HG03175 (cell line): ENCODE results near the gene TNFAIP1.
"Not testable (repeated sequence)": the region's sequence is repeated elsewhere in the genome, so short reads cannot be mapped to it uniquely, and the experiment has no call there.

Source experiments
- ATAC-seq: cut with Tn5 transposase; IDR thresholded peaks from one replicate; pipeline ENCODE4 v1.9.1; 2021; ENCODE audit warnings: mild to moderate bottlenecking, moderate library complexity; ENCODE audit not compliant: unreplicated experiment

The TNFAIP1 gene

GRCh38 chr17:28324267-28324745 lies 11.3 kb upstream of the TNFAIP1 start:
- ATAC-seq, result no peak

DNA sequence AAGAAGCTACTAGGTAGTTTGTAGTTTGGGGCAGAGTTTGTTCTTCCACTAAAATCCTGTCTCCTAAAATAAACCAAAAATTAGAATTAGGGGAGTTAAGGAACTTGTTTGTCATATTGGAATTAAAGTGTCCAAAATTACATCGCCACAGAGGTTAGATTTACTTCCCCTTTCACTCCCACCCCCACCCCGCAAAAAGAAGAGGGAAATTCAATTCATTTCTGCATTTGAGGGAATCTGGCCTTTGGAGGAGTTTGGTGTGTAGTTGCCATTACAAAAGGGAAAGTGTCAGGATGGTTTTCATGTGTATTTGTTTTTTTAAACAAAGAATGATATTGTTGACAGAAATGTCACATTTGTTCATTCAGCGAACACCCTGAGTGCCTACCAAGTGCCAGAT lies 10.8 kb upstream of the TNFAIP1 start:
- no peak for ATAC-seq

GRCh38 chr17:28325211-28325610 lies 10.3 kb upstream of the TNFAIP1 start:
- no peak for ATAC-seq

GRCh38 chr17:28326114-28326513 lies 9.4 kb upstream of the TNFAIP1 start:
- no peak for ATAC-seq

- ATAC-seq, result no peak
Observed at GRCh38 chr17:28327031-28327607, 8.4 kb upstream of the TNFAIP1 start.

- no peak for ATAC-seq
Observed at GRCh38 chr17:28327709-28328108, 7.9 kb upstream of the TNFAIP1 start.

DNA sequence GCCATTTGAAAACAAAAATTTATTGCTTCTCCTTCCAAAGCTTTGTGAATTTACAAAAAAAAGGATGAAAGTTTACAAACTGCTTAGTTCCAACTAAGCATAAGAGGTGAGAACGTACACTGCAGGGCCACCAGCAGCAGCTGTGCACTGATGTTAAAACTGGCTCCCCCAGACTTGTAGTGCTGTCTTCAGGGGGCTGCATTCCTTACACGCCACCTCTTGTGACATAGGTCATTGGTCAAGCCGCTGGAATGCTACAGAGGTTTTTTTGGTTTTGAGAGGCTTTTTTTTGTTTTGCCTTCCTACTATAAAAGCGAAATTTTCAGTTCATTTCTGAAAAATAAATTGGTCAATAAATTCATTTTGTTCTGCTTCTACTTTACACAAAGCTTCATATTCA lies 7.2 kb upstream of the TNFAIP1 start:
- ATAC-seq, result no peak

DNA sequence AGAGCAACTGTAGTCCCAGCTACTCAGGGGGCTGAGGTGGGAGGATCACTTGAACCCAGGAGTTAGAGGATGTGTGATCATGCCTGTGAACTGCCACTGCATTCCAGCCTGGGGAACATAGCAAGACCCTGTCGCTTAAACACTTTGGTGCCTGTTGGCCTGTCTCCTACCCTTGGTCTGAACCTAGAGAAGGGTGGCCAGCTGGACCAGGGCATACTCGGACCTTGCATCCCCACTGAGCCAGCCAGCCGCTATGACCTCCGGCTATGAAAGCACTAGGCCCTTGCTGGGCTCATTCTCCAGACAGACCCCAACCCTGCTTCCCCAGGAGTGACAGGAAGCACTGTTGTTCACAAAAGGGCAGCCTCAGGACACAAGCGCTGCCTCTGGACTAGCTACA lies 4.9 kb upstream of the TNFAIP1 start:
- no peak for ATAC-seq

- no peak for ATAC-seq
Observed at GRCh38 chr17:28331891-28332420, 3.6 kb upstream of the TNFAIP1 start.

- ATAC-seq, result no peak
Observed at GRCh38 chr17:28333083-28333746, 2.3 kb upstream of the TNFAIP1 start.

- ATAC-seq, result no peak
Observed at GRCh38 chr17:28334171-28334570, 1.4 kb upstream of the TNFAIP1 start.

- no peak for ATAC-seq
Observed at GRCh38 chr17:28334666-28335200, 828 bp upstream of the TNFAIP1 start.

- ATAC-seq, result no peak
Observed at GRCh38 chr17:28335959-28336871, 654 bp downstream of the TNFAIP1 start.

DNA sequence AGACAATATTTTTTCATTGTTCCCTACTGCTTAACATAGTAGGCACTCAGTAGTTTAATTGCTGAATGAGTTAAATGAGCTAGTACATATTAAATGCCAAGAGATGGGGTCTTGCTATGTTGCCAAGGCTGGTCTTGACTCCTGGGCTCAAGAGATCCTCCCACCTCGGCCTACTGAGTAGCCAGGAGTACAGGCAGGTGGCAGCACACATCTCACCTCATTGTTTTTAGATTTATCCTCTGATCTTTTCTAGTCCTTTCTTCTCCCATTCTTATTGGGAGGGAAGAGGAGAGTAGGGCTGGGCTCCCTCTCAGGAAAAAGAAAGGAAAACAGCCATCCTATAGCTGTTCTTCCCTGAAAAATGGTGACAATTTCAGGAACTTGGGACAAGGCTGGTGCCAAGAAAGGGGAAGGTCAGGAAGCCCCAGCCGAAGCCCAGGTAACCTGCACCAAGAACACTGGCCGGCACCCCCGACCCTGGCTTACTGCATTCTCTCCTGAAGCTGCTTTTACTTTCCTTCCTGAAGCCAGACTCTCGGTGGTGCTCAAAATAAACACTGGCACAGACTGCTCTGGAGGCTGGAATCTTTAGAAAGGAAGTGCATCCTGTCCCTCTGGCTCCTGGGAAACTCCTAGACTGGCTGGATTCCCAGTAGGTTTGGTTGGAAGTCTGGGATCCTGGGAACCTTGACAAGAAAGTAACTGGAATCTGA lies 2.7 kb downstream of the TNFAIP1 start:
- no peak for ATAC-seq

DNA sequence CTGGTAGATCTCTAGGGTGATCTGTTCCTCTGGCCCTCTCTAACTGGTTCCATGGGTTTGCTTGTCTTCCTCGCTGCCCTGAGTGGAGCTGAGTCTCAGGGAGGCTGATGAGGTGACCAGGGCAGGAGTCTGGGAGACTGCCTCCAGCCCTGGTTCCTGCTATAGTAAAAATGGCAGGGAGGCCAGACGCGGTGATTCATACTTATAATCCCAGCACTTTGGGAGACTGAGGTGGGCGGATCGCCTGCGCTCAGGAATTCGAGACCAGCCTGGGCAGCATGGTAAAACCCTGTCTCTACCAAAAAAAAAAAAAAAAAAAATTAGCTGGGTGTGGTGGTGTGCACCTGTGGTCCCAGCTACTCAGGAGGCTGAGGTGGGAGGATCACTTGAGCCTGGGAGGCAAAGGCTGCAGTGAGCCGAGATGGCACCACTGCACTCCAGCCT lies 3.2 kb downstream of the TNFAIP1 start:
- ATAC-seq, result not testable (repeated sequence)

GRCh38 chr17:28339431-28339830 lies 3.9 kb downstream of the TNFAIP1 start:
- ATAC-seq, result no peak

DNA sequence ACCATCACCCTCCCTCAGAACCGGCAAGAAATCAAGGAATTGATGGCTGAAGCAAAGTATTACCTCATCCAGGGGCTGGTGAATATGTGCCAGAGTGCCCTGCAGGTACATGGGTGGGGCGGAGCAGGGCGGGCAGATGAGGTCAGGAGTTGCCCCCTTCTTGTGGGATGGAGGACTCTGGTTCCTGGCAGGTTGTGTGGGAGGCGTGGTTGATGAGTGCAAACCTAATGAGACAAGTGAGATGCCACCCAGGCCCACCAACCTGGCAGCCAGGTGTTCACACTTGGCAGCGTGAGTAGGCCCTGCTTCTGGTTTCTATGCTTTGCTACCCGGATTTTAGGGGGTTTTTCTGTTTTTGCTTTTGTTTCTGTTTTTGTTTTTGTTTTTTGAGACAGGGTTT lies 4.8 kb downstream of the TNFAIP1 start:
- no peak for ATAC-seq

DNA sequence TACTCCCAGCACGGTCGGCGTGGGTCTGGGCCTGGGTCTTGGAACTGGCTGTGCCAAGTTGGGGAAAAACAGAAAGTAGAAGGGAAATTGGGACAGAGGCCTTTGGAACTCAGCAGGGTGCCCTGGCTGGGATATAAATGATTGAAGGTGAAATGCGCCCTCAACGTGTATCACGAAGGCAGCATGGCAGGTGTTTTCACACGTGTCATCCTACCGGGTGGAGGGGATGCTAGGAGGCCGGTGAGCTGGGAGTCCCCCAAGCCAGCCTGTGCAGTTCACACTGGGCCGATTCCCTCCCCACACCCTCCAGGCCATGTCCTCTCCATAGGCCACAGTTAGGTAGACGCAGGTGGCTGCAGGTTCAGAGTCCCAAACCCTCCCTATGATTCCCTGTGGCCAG lies 6.0 kb downstream of the TNFAIP1 start:
- ATAC-seq, result no peak

DNA sequence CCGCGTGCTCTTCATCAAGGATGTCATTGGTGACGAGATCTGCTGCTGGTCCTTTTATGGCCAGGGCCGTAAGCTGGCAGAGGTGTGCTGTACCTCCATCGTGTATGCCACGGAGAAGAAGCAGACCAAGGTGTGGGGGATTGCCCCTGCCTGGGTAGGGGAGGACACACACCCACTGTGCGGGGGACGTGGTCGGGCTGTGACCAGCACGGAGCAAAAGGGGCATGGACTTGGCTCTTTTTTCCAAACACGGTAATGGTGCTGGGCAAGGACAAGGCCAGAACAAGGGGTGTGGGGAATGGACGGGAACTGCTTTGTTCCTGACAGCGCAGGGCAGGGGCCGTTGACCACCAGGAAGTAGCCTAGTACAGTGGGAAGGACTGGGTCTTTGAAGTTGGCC lies 6.8 kb downstream of the TNFAIP1 start:
- ATAC-seq, result no peak

DNA sequence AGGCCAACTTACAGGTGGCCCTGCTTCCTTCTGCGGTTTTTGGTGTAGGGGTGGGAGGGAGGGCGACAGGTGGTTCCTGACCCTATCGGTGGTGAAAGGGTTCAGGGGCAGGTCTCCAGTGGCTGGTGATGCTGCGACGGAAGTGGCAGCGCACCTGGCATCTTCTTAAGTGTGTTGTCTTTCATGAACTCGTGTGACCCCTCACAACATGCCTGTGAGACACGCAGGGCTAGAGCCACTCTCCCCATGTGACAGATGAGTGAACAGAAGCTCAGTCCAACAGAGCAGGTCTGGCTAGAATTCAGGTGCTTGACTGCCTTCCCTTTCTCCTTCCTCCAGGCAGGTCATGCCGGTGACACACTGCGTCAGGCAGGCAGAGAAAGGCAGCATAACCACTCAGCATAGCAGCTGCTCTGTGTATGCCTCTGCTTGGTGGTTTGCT lies 8.0 kb downstream of the TNFAIP1 start:
- no peak for ATAC-seq
